GM19328 (cell line): ENCODE measurements around the gene HUNK.
"Not testable (repeated sequence)": the region's sequence is repeated elsewhere in the genome, so short reads cannot be mapped to it uniquely, and the experiment has no call there.

Experiments used
- ATAC-seq: cut with Tn5 transposase; IDR thresholded peaks from one replicate; pipeline ENCODE4 v1.9.1; 2021; ENCODE audit warnings: mild to moderate bottlenecking, moderate library complexity; ENCODE audit not compliant: unreplicated experiment

Gene HUNK

DNA sequence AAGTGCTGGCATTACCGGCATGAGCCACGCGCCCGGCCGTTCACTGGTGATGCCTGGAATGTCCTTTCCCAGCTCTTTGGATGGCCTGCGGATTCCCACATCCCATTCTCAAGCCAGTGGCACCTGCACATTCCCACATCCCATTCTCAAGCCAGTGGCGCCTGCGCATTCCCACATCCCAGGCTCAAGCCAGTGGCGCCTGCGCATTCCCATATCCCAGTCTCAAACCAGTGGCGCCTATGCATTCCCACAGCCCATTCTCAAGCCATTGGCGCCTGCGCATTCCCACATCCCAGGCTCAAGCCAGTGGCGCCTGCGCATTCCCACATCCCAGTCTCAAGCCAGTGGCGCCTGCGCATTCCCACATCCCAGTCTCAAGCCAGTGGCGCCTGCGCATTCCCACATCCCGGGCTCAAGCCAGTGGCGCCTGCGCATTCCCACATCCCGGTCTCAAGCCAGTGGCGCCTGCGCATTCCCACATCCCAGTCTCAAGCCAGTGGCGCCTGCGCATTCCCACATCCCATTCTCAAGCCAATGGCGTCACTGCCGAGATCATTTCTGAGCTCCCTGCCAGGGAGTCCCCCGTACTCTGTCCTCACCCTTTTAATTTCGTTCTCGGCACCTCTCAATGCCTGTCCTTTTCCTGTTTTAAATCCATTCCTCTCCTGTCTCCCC is 74.2 kb downstream of the HUNK start:
- not testable (repeated sequence) for ATAC-seq

DNA sequence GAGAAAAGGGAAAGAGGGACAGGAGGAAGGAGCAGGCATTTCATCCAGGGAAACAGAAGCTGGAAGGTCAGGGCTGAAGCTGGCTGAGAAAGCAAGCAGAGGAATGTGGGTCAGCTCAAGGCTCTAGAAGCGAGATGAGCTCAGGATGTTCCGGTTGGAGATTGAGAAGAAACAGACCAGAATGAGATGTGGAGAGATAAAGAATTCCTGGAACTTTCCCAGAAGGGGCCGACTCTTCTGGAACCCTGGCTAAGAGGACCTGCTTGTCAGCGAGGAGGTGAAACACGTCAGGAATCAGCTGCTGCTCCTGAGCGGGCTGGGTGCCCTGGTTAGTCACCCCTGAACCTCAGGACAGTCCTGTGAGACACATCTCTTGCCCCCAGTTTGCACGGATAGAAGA is 75.9 kb downstream of the HUNK start:
- no peak for ATAC-seq

DNA sequence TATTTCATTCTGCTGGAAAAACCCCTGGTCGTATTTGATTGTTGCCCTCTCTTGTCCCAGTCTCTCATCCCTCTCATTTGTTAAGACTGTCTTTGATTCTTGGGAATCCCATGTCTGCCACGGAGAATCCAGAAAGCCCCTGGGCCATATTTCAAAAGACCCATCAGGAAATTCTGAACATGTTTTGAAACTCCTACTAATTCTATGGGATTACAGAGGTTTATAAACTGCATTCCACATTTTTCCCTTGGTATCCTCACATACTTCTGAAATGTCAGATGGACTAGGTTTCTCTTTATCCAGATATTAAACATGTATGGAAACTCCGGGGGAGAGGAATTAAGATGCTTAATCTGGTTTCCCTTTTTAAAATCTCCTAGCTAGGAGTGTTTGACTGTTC is 80.0 kb downstream of the HUNK start:
- no peak for ATAC-seq

DNA sequence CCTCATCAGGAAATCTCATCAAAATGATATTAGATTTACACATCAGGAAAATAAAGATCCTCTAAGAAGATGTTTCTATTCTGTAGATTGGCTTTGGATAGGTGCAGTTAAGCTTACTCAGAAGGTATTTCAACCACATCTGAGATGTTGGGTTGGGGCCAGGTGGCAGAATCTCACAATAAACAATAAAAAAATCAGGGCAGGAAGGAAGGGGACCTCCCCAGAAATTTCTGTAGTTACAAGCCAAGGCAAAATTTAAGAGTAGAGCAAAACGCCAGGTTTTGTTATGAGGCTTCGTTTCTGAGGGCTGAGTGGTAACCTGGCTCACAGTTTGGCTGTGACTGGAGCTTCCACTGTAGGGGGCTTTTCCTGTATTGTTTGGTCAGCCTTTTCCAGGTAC is 84.8 kb downstream of the HUNK start:
- ATAC-seq = no peak

DNA sequence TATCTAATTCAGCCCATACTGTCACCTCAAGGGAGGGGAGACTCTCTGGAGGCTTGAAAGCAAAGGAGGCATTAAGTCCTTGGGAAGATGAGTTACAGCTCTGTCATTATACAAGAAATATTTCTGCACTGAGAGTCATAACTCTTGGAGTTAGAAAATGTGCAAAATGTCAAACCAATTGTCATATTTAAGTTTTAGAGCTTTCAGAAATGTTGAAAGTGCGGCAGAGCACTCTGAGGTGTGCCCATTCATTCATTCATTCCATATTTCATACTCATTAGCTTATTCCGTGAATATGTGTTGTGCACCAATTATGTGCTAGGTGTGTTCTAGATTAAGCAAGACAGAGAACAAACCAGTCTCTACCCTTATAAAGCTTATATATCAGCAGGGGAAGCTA is 87.1 kb downstream of the HUNK start:
- ATAC-seq = no peak

DNA sequence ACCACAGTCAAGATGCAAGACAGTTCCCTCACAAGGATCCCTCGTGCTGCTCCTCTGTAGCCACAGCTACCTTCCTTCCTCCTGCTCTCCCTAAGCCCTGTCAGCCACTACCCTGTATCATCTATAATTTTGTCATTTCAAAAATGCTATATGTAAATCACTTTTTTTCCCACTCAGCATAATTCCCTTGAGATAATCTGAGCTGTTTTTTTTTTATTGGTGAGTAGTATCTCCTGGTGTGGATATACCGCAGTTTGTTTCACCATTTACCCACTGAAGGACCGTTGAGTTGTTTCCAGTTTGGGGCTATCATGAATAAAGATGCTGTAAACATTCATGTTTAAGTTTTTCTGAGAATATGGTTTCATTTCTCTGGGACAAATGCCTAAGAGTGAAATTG is 88.2 kb downstream of the HUNK start:
- no peak for ATAC-seq

DNA sequence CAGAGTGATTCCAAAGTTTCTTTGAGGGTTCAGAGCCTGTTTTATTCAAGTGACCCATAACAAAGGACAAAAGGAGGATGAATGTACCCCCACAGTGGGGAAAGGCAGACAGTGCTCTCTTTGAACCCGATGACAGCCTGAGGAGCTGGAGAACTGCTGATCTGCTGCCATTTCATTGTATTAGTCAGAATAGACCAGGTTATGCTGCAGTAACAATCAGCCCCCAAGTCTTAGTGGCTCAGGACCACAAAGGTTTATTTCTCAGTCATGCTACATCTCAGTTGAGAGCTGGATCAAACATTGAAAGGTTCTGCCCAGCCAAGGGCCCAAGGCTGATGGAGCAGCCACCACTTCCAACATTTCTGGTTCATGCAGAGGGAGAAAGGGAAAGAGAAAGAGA is 88.9 kb downstream of the HUNK start:
- no peak for ATAC-seq

DNA sequence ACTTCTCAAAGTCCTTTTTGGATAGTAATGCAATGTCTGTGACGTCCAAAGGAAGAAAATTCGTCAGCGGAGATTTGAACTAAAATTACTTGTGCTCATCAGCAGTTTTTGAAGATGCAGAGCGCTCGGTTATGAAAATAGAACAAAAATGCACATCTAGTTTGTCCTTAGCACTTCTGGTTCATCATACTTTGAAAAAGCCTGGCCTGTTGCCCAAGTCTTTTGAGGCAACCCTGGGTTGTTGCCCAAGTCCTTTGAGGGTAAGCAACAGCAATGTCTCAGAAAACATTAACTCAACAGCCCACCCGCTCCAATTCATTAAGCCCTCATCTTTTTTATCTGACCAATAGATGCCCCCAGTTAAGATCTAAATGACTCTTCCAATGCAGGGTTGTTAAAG is 91.9 kb downstream of the HUNK start:
- ATAC-seq = no peak

DNA sequence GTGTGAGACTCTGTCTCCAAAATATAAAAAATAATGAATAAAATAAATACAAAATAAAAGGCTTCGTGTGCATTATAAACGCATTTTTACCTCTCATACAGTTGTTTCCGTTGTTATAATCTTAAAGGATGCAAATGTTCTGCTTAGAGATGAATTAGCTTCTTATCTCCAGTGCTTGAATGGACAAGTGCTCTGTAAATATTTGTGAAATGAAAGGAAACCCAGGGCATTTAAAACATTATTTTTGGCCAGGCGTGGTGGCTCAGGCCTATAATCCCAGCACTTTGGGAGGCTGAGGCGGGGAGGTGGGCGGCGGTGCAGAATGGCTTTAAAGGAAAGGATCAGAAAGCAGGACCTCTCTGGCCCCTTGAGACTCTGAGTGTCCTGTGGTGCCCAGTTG is 94.5 kb downstream of the HUNK start:
- ATAC-seq = no peak

DNA sequence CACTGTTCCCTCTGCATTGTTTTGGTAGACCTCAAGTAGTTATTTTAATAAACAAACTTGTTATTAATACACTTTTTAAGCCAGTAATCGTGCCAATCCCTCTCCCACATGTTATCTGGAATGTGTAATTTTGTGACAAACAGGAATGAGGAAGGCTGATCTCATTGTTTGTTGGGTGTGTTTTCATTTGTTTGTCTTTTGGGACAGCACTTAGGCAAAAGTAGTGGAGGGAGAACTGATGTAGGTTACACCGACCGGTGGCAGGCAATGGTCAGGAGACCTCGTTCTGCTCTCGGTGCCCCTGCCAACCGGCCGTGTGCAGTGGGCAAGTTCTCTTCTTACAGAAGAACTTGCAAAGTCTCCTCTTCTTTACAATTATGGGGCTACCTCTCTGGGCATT is 99.8 kb downstream of the HUNK start:
- no peak for ATAC-seq

DNA sequence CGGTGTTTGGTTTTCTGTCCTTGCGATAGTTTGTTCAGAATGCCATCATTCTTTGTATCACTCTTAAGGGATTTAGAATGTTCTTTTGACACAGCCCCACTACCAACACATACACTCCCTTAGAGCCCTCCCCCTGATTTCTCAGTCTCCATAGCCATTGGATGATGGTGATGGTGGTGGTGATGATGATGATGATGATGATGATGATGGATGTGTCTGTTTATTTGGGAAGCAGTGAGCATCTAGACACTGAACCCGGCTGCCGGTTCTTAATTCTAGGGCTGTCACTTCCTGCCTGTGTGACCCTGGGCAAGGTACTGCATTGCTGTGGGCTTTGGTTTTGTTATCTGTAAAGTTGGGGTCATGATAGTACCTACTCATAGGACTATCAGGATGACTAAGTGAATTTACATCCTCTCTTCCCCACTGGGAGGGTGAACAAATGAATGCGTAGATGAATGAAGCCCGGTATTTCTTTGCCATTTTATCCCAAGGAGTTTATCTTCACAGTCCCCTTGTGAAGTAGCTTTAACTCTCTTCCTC is 100.7 kb downstream of the HUNK start:
- no peak for ATAC-seq

DNA sequence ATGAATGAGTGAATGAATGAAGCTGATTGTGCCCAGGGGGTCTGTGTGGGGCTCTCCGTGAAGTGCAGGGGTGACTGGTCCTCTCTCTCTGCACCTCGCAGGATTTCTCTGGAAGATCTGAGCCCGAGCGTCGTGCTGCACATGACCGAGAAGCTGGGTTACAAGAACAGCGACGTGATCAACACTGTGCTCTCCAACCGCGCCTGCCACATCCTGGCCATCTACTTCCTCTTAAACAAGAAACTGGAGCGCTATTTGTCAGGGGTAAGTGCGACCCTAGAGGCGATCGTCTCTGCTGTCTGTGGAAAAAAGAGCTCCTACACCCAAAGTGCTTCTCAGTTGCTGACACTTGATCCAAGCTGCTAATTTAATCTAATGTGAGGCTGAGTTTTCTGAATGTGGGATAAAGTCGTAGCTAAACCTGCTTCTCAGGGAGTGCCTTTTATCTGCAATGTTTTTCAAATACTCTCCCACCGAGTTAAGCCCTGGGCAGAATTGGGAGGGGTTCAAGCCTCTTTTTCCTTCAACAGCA is 101.7 kb downstream of the HUNK start:
- no peak for ATAC-seq

DNA sequence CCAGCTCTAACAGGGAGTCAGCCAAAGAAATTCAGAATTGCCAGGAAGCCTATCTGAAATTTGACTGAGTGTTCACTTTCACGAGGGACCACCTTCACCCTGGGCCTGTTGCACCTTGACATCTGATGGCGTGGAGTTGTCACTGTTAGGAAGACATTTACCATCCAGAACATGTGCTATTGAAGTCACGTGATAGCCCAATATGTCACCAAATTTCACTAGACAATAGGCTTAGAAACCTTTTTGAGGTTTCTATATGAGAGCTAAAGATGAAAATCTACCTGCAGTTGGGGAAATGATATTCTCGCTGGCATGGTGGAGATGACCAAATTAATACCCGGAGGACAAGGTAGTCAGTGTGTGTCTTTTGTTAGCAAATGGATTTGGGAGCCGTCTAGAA is 102.7 kb downstream of the HUNK start:
- ATAC-seq = no peak

DNA sequence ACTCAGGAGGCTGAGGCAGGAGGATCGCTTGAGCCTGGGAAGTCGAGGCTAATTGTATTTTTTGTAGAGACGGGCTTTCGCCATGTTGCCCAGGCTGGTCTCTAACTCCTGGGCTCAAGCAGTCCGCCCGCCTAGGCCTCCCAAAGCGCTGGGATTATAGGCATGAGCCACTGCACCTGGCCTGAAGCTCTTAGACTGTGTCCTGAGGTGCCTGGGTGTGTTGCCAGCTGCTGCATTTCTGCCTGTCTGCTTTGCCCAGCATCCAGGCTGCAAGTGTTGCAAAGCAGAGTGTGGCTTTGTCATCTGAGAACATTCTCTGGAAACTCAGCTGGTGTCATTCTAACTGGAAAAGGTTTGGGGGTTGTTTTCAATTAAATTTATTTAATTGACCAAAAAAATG is 105.0 kb downstream of the HUNK start:
- no peak for ATAC-seq

DNA sequence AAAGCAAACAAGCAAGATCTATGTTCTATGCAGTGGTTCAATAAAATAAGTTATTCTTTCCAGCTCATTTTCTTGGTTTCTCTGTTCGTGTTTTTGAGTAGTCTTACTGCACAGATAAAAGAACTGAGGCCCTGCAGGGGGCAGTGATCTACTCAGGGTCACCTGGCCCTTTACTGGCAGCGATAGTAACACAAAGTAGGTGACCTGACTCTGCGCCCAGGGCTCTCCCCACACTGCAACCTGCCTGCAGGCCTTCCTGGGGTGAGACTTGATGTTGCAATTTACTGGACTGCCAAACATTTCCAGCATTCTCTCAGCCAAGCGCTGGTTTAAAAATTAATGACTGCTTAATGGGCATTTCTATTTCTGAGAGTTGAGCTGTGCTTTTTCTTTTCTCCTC is 110.3 kb downstream of the HUNK start:
- ATAC-seq = no peak

DNA sequence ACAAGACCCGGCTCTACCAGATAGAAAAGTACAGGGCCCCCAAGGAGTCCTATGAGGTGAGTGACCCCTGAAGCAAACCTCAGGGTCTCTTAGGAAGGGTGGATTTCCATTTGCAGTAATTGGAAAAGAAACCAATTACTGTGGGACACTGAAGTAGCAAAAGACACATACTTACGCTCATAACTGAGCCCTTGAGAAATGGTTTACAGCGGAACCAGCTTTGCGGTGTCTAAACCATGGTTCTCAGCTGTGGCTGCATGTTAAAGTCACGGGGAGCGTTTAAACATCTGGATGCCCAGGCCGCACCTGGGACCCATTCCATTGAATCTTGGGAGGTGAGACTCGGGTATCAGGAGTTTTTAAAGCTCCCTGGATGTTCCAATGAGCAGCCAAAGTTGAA is 110.7 kb downstream of the HUNK start:
- no peak for ATAC-seq

DNA sequence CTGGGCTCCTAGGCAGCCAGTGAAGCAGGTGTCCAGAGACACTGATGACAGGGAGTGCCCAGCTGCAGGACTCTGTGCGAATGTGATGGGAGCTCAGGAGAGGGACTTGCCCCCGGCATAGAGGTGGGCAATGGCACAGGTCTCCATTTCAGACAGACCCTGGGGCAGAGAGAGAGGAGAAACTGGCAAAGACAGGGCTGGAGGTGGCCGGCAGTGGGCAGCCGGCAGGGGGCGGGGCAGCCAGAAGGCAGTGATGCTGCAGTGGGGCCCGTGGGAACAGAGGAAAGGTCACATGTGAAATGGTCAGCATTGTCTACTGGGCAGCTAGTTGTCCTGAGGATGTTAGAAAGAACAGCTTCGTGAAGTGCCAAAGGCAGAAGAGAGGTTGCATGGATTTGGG is 112.6 kb downstream of the HUNK start:
- no peak for ATAC-seq

DNA sequence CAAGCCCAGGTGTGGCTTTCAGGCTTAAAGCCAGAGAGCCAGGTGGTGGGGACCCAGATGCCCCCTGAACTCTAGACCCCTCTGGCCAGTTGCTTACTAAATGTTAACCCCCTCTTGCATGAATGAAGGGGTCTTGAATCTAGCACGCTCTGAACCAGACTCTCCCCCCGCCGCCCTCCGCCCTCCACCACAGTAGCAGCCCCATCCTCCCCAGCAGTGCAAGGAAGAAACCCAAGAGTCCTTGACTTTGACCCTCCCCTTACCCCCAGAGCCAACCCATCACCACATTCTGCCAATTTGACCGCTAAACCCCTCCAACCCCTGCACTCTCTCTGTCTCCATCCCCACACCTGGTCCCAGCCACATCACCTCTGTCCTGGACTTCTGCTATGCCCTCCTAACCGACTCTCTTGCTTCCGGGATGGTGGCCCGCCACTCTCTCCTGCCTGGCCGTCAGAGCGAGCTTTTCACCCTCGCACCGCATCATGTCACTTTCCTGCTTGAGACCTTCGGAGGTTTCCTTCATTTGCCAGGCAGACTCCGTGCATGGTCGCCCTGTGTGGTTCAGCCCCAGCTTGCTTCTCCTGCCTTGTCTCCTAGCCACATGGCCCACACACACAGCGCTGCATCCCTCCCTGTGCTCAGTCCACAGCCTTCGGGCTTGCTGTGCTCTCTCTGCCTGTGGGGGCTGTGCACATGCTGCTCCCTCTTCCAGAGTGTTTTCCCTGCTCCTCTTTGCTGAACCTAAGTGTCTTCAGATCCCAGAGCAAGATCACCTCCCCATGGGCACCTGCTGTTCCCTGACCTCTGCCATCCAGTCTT is 113.4 kb downstream of the HUNK start:
- ATAC-seq = no peak

DNA sequence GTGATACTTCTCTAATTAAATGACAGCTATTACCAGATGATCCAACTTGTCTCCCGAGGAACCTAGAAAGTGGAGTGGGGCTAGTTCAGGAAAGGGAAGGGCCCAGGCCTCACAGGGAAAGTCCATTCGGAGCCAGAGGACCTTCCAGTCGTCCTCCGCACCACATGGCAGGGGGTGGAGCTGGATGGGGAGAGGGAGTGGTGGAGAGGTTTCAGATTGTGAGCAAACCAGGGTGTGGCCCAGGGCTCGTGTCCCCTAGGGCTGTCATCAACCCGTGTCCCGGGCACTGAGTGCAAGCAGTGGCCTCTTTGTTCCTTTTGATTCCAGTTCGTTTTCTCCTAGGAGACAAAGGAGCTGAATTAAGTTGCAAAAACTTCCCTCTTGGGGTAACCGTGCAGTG is 114.9 kb downstream of the HUNK start:
- no peak for ATAC-seq

DNA sequence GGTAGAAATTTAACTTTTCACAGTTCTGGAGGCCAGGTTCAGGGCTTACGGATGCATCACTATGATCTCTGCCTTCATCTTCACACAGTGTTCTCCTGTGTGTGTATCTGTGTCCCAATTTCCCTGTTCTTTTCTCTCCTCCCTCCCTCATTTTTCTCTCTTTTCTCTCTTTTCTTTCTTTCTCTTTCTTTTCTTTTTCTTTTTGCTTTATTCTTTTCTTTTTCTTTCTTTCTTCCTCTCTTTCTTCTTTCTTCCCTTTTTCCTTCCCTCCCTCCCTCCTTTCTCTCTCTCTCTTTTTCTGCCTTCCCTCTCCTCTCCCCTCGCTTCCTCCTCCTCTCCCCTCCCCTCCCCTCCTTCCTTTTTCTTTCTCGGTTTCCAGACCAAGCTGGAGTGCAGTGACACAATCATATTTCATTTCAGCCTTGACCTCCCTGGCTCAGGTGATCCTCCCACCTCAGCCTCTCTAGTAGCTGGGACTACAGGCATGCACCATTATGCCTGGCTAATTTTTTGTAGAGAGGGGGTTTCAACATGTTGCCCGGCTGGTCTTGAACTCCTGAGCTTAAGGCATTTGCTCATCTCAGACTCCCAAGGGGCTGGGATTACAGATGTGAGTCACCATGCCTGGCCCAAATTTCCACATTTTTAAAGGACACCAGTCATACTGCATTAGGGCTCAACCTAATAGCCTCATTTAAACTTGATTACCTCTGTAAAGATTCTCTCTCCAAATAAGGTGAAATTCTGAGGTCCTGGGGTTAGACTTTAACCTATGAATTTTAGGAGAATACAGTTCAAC is 115.9 kb downstream of the HUNK start:
- no peak for ATAC-seq
